GM18873 (cell line): ENCODE data around the gene NSG2.

Experiments used
- ATAC-seq: cut with Tn5 transposase; IDR thresholded peaks from one replicate; pipeline ENCODE4 v1.9.1; 2021; ENCODE audit warnings: mild to moderate bottlenecking, moderate library complexity, moderate number of reproducible peaks; ENCODE audit not compliant: unreplicated experiment, low FRiP score

Gene NSG2

GRCh38 chr5:174058433-174059122, 13.1 kb downstream of the NSG2 start:
- no peak for ATAC-seq

GRCh38 chr5:174059247-174059646, 13.7 kb downstream of the NSG2 start:
- ATAC-seq: no peak

GRCh38 chr5:174063082-174063756, 17.7 kb downstream of the NSG2 start:
- no peak for ATAC-seq

GRCh38 chr5:174064171-174064570, 18.7 kb downstream of the NSG2 start:
- ATAC-seq: no peak

GRCh38 chr5:174065528-174066197, 20.2 kb downstream of the NSG2 start:
- ATAC-seq: no peak

GRCh38 chr5:174067499-174067898, 22.0 kb downstream of the NSG2 start:
- ATAC-seq: no peak

DNA sequence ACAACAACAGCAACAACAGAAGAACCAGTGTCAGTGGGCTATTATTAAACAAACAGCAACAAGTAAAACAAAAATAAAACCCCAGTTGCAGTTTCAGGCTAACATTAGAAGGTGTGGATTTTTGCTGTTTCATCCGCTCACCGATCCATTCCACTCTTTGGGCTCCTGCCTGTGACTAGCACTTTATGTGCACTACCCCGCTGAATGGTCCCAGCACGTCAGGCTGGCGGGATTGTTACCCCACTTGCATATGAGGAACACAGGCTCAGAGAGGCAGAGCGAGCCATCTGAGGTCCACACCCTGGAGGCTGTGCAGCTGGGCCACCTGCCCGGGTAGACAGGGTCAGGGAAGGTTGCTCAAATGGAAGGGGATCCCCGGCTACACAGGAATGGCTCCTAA, 26.0 kb downstream of the NSG2 start:
- no peak for ATAC-seq

DNA sequence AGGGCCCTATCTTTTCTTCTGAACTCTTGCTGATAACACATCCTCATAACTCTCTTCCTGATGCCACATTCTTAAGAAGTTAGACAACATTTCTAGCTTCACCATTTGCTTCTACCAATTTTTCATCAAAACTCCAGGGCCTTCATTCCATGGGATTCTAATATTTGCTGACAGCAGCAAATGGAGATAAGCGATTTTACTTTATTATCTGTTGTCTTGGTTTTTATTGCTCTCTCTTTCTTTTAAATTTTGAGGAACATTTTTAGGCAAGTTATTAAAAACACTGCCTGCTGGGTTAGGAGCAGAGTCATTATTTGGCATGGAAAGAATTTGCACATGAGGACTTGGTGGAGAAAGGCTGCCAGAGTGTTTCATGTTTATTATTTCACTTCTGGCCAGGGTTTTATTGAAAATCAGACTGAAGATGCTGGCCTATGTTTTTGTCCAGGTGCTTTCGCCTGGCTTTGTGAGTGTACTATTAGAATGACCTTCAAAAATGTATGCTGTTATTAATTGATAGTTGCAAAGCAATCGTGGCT, 27.7 kb downstream of the NSG2 start:
- ATAC-seq: no peak

- ATAC-seq: no peak
These were observed 28.9 kb downstream of the NSG2 start for GRCh38 chr5:174074369-174074768.

GRCh38 chr5:174078416-174078815, 32.9 kb downstream of the NSG2 start:
- no peak for ATAC-seq

DNA sequence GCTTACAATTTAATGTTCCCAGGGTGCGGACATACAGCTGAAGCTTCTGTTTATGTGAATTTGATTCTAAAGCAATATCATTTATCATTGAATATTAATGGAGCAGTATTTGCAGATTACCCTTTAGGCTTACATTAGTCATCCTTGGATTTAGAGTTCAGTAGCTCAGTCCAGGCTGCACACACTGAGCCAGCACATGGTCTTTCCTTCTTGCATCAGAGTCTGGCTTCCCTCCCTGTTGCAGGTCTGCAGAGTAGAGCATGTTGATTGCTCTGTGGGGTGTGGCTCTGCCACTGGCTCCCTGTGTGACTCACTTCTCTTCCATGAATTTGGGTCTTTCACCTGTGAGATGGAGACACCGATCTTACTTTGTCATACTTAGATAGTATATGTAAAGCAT, 36.8 kb downstream of the NSG2 start:
- ATAC-seq: no peak

- no peak for ATAC-seq
These were observed 37.7 kb downstream of the NSG2 start for GRCh38 chr5:174083056-174083827.

- ATAC-seq: no peak
These were observed 39.2 kb downstream of the NSG2 start for GRCh38 chr5:174084691-174085154.

GRCh38 chr5:174086751-174087150, 41.2 kb downstream of the NSG2 start:
- no peak for ATAC-seq

DNA sequence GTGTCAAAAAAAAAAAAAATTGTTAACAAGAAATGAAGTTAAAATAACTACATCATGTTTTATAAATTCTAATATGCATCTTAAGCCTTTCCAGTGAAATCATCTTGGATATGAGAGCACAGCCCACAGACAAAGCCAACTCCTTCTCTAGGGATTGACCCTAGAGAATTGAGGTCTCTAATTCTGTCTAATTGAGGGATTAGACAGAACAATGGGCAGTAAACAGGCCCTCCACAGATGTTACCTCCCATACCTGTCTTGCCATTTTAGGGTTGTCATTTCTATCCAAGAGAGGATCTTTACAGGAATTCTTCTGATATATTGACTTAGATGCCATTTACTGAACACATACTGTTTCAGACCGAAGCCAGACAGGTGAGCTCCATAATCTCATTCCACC, 42.3 kb downstream of the NSG2 start:
- no peak for ATAC-seq

GRCh38 chr5:174090129-174090528, 44.6 kb downstream of the NSG2 start:
- ATAC-seq: no peak

- ATAC-seq: no peak
These were observed 47.6 kb downstream of the NSG2 start for GRCh38 chr5:174093123-174093522.

- ATAC-seq: no peak
These were observed 49.5 kb downstream of the NSG2 start for GRCh38 chr5:174094857-174095606.

- ATAC-seq: no peak
These were observed 51.1 kb downstream of the NSG2 start for GRCh38 chr5:174096619-174097018.
